GM12878 (cell line): Measurements from ENCODE around the gene SLC22A12.

ENCODE experiments used
- CTCF ChIP-seq, 3 experiments: IDR thresholded peaks in 2 of 3; conservative IDR thresholded peaks in 1 of 3; 2 replicates each; pipeline ENCODE4 v1.5.1; 2011; ENCODE audit warnings: low read depth in 3 of 3, low read length in 3 of 3, mild to moderate bottlenecking in 3 of 3, control low read depth in 2 of 3, moderate library complexity in 2 of 3, inconsistent platforms in 1 of 3, mixed read lengths in 1 of 3; ENCODE audit not compliant: control insufficient read depth in 2 of 3, insufficient read depth in 1 of 3; ENCODE audit errors: extremely low read depth in 1 of 3
- EZH2 ChIP-seq: IDR thresholded peaks from 2 replicates; pipeline ENCODE4 v1.6.1; 2012; ENCODE audit warnings: low read depth, mild to moderate bottlenecking, control low read depth, inconsistent platforms, low read length, borderline replicate concordance; ENCODE audit not compliant: control insufficient read depth
- HCFC1 ChIP-seq: fragments of 150-350 bp; IDR thresholded peaks from 2 replicates; pipeline ENCODE4 v1.6.1; 2014; ENCODE audit warnings: low read length
- RAD21 ChIP-seq: IDR thresholded peaks from 2 replicates; pipeline ENCODE4 v1.6.1; 2011; ENCODE audit warnings: mild to moderate bottlenecking, low read depth, low read length, moderate library complexity; ENCODE audit not compliant: insufficient read depth
- RBBP5 ChIP-seq: fragments of 200-600 bp; sonication (generic); conservative IDR thresholded peaks from 2 replicates; pipeline ENCODE4 v1.6.1; 2016

- TF ChIP-seq CTCF (IDR thresholded peaks at IDR 0.05 in 2 of 3, conservative IDR thresholded peaks at IDR 0.05 in 1 of 3; ENCODE audit: control insufficient read depth in 2 of 3, extremely low read depth in 1 of 3, insufficient read depth in 1 of 3, low read depth in 3 of 3, low read length in 3 of 3) = no peak
- TF ChIP-seq EZH2 = no peak
- no peak for TF ChIP-seq RBBP5
- no peak for TF ChIP-seq RAD21
- no peak for TF ChIP-seq HCFC1
Observed at GRCh38 chr11:64592656-64593055, 1.6 kb downstream of the SLC22A12 start.
